Stomach (tissue), 9 donors: ENCODE measurements around the gene PGPEP1. TPM values are rescaled to one million over a fixed set of nuclear protein-coding genes. Genes with fewer than 3 reads are reported as not detected.

Source experiments
- DNase-seq, 2 donors: peaks; one replicate each; pipeline versions ENCODE4 v3.0.0 to v3.0.0-alpha.2; 2013 to 2019
- H3K27ac ChIP-seq, 5 donors: fragments of 200-600 bp in 4 of 5; sonication (generic) in 4 of 5; one replicate each; pipeline ENCODE4 v1.5.1; 2013 to 2019; ENCODE audit warnings: mild to moderate bottlenecking in 1 of 5, moderate library complexity in 1 of 5
- H3K27me3 ChIP-seq, 3 donors: fragments of 200-600 bp; sonication (generic); one replicate each; pipeline ENCODE4 v1.5.1; 2017 to 2019; ENCODE audit warnings: mixed run types in 1 of 3
- H3K36me3 ChIP-seq, 4 donors: fragments of 200-600 bp; sonication (generic); 1 replicate in 3 of 4; 2 replicates in 1 of 4; pipeline ENCODE4 v1.5.1; 2016 to 2019
- H3K4me1 ChIP-seq, 4 donors: fragments of 200-600 bp; sonication (generic); one replicate each; pipeline ENCODE4 v1.5.1; 2016 to 2019
- H3K4me3 ChIP-seq, 4 donors: fragments of 200-600 bp; sonication (generic) in 3 of 4; one replicate each; pipeline ENCODE4 v1.5.1; 2016 to 2019; ENCODE audit warnings: mild to moderate bottlenecking in 1 of 4
- H3K9me3 ChIP-seq, 4 donors: fragments of 200-600 bp; sonication (generic); one replicate each; pipeline ENCODE4 v1.5.1; 2016 to 2019
- EP300 ChIP-seq: sonication (generic); formaldehyde crosslinking; IDR thresholded peaks from one replicate; pipeline ENCODE4 v1.6.1; 2017; ENCODE audit warnings: antibody characterized with exemption
- POLR2A ChIP-seq, 4 donors: fragments of 450-650 bp; IDR thresholded peaks; one replicate each; pipeline ENCODE4 v1.6.1; 2016; ENCODE audit warnings: antibody characterized with exemption in 4 of 4, control low read depth in 2 of 4, mild to moderate bottlenecking in 1 of 4, moderate library complexity in 1 of 4
- POLR2AphosphoS5 ChIP-seq, 3 donors: sonication (generic); formaldehyde crosslinking; IDR thresholded peaks; one replicate each; pipeline ENCODE4 v1.6.1; 2016; ENCODE audit warnings: antibody characterized with exemption in 3 of 3
- WGBS, 5 donors: extraction: QIAGEN DNeasy Blood & Tissue Kit in 3 of 5; methylation state at CpG; one replicate each; pipeline versions ENCODE4 v1.1.5 to v1.1.7; 2013 to 2018; 5-methylcytosine and 5-hydroxymethylcytosine counted together
- intact Hi-C: fragments of 100-400 bp; cut with DNase I; formaldehyde crosslinking; loops from one replicate; pipeline ENCODE4 v1.15.1; 2023; ENCODE audit warnings: low total_unique reads
- polyA plus RNA-seq, 3 donors: library from polyadenylated mRNA; stranded (reverse); fragments of 200-250 nt; gene quantifications; one replicate each; pipeline ENCODE4 v1.2.3, GENCODE V29; 2013
- total RNA-seq, 5 donors: library from RNA; depleted of rRNA; stranded (reverse); fragments of >200 nt; gene quantifications; one replicate each; pipeline versions ENCODE4 v1.1.0 to v1.2.3, GENCODE V29; 2014 to 2016
- TF ChIP-seq, protein P1 (sequence below), 7 experiments: fragments of 450-650 bp in 4 of 7; fragments of 200-600 bp in 3 of 7; sonication (generic) in 3 of 7; IDR thresholded peaks; one replicate each; pipeline ENCODE4 v1.5.1; 2016 to 2019; ENCODE audit warnings: antibody characterized with exemption in 7 of 7, control low read depth in 2 of 7, mild to moderate bottlenecking in 1 of 7
- donor health status: healthy with polysubstance abuse.
- donor health status: Bipolar disorder and iron deficiency.
- donor health status: healthy.

PGPEP1 gene
- total and polyA plus RNA-seq, 8 donors: 8.0 to 58.9 (median 26.0) TPM

DNA sequence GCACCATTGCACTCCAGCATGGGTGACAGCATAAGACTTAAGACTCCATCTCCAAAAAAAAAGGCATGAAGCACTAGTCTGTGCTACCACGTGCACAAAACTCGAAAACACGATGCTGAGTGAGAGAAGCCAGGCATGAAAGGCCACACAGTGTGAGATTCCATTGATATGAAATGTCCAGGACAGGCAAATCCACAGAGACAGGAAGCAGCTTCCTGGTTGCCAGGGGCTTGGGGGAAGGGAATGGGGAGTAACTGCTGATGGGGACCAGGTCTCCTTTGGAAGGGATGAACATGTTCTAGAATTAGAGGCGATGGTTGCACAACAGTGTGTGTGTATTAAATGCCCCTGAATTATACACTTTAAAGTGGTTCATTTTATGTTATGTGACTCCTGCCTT lies 43.1 kb upstream of the PGPEP1 start:
- WGBS, 5 donors: 41 to 66% (median 61%) methylated on average over 4 of the region's 4 CpGs
- TF ChIP-seq, protein P1, sequence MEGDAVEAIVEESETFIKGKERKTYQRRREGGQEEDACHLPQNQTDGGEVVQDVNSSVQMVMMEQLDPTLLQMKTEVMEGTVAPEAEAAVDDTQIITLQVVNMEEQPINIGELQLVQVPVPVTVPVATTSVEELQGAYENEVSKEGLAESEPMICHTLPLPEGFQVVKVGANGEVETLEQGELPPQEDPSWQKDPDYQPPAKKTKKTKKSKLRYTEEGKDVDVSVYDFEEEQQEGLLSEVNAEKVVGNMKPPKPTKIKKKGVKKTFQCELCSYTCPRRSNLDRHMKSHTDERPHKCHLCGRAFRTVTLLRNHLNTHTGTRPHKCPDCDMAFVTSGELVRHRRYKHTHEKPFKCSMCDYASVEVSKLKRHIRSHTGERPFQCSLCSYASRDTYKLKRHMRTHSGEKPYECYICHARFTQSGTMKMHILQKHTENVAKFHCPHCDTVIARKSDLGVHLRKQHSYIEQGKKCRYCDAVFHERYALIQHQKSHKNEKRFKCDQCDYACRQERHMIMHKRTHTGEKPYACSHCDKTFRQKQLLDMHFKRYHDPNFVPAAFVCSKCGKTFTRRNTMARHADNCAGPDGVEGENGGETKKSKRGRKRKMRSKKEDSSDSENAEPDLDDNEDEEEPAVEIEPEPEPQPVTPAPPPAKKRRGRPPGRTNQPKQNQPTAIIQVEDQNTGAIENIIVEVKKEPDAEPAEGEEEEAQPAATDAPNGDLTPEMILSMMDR (IDR thresholded peaks at IDR 0.05): no peak
- peak in 1 of 3 donors; percentile 8 for TF ChIP-seq POLR2AphosphoS5 (IDR thresholded peaks at IDR 0.05)
- Histone ChIP-seq H3K36me3 (no peaks in the 10 kb centered on the region), H3K4me3 (no peak overlapping the region), H3K27me3 (no peaks in the 10 kb centered on the region), H3K4me1 (peaks cover 22 to 44% (median 32%) of the 10 kb centered on the region in 4 donors), H3K27ac (peak overlapping the region in 2 of 5 donors; percentile 14 to 61), H3K9me3 (no peaks in the 10 kb centered on the region)
- intact Hi-C loops: no loop called here
- DNase-seq: no peak

DNA sequence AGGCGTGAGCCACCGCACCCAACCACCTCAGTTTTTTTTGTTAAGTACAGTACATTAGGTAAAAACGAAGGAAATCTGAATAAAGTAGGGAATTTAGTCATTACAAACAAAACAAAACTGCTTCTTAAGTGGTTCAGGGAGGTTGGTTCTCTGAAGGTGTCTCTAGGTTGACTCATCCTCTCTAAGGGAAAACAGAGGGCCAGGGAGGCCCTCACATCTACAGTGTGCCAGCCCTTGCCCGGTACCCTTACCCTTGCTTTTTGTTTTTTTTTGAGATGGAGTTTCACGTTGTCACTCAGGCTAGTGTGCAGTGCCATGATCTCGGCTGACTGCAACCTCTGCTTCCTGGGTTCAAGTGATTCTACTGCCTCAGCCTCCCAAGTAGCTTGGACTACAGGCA lies 41.8 kb upstream of the PGPEP1 start:
- 72 to 85% (median 78%) methylated on average over 6 of the region's 6 CpGs for WGBS, 5 donors
- TF ChIP-seq, protein P1 (IDR thresholded peaks at IDR 0.05): no peak
- TF ChIP-seq POLR2A (IDR thresholded peaks at IDR 0.05) (no peak), POLR2AphosphoS5 (IDR thresholded peaks at IDR 0.05) (no peak), EP300 (no peak)
- no peak overlapping the region for H3K4me3 ChIP-seq
- intact Hi-C loops: no loop called here
- peak overlapping the region in 2 of 5 donors; percentile 54 to 98 for H3K27ac ChIP-seq
- H3K4me1 ChIP-seq: peaks cover 21 to 44% (median 33%) of the 10 kb centered on the region in 4 donors
- no peaks in the 10 kb centered on the region for H3K27me3 ChIP-seq
- no peak for DNase-seq
- no peaks in the 10 kb centered on the region for H3K9me3 ChIP-seq
- no peaks in the 10 kb centered on the region for H3K36me3 ChIP-seq

DNA sequence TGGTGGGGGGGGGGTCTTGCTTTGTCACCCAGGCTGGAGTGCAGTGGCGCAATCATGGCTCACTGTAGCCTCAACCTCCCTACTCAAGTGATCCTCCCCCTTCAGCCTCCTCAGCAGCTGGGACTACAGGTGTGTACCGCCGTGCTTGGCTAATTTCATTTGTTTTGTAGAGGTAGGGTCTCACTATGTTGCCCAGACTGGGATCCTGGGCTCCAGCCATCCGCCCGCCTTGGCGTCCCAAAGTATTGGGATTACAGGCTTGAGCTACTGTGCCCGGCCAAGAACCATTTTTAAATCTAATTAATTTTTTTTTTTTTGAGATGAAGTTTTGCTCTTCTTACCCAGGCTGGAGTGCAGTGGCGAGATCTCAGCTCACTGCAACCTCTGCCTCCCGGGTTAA lies 40.7 kb upstream of the PGPEP1 start:
- WGBS, 5 donors: 88 to 97% (median 96%) methylated on average over 9 of the region's 9 CpGs
- no peak for DNase-seq
- TF ChIP-seq EP300: no peak
- TF ChIP-seq, protein P1 (IDR thresholded peaks at IDR 0.05): no peak
- no peak for TF ChIP-seq POLR2A (IDR thresholded peaks at IDR 0.05)
- TF ChIP-seq POLR2AphosphoS5 (IDR thresholded peaks at IDR 0.05): no peak
- H3K27me3 ChIP-seq: no peaks in the 10 kb centered on the region
- H3K27ac ChIP-seq: peak overlapping the region in 2 of 5 donors; percentile 97 to 98
- no peaks in the 10 kb centered on the region for H3K9me3 ChIP-seq
- H3K4me3 ChIP-seq: no peak overlapping the region
- peaks cover 29 to 48% (median 40%) of the 10 kb centered on the region in 4 donors for H3K4me1 ChIP-seq
- H3K36me3 ChIP-seq: no peaks in the 10 kb centered on the region
- intact Hi-C loops: no loop called here

DNA sequence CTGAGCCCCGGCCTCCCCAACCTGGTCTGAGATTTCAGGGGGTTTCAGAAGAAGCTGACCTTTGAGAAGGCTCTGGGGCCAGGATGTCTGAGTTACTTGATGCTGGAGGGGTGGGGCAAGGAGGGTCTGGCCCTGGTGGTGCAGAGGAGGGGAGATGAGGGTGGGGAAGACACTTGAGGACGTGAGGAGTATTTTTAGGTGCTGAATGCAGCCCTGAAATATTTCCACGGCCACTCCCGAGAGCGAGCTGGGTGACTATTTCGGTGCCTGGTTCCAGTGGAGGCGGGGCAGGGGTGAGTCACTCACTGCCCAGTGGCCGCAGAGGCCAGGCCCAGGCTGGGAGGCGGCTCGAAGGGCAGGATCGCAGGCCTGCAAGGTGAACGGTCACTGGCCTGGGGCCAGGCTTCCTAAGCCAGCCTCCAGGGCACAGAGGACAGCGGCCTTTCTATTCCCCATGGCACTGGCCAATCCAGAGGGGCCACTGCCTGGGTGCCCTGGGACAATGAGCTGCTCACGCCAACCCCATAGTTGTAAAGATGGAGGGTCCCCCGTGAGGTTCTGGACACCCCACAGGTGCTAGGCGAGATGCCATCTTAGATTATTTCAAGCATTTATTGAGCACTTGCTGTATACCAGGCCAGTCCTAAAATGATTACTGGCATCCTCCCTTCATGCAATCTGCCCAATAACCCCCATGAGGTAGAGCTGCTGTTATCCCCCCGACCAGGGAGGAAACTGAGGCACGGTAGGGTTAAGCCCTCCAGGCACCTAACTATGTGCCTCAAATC lies 39.3 kb upstream of the PGPEP1 start:
- Histone ChIP-seq H3K4me1 (peaks cover 43 to 63% (median 54%) of the 10 kb centered on the region in 4 donors), H3K27me3 (no peaks in the 10 kb centered on the region), H3K4me3 (no peak overlapping the region), H3K36me3 (no peaks in the 10 kb centered on the region), H3K9me3 (no peaks in the 10 kb centered on the region), H3K27ac (peak overlapping the region; percentile 47 to 98 (median 97))
- 39 to 68% (median 43%) methylated on average over 5 to 18 of the region's 18 CpGs for WGBS, 5 donors
- intact Hi-C loops: no loop called here
- TF ChIP-seq POLR2A (IDR thresholded peaks at IDR 0.05) (no peak), POLR2AphosphoS5 (IDR thresholded peaks at IDR 0.05) (peak in 2 of 3 donors; percentile 41 to 83)
- peak; percentile 72 to 86 for DNase-seq

DNA sequence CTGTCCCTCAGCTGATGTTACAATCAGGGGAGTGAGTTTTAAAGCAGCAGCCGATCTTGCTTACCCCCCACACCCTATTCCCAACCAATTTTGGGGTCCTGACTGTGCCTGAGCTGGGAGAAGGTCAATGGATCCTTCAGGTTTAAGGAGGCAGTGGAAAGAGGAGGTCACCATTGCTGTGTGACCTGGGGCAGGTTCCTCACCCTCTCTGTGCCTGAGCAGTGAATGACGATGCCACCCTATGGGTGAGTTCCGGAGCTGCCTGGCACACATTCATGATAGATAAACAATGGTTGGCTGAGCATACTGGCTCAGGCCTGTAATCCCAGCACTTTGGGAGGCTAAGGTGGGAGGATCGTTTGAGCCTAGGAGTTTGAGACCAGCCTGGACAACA lies 38.7 kb upstream of the PGPEP1 start:
- DNase-seq: no peak
- intact Hi-C loops: no loop called here
- Histone ChIP-seq H3K4me1 (peaks cover 47 to 68% (median 60%) of the 10 kb centered on the region in 4 donors), H3K27ac (peak overlapping the region in 4 of 5 donors; percentile 96 to 98 (median 98)), H3K4me3 (no peak overlapping the region), H3K9me3 (no peaks in the 10 kb centered on the region), H3K27me3 (no peaks in the 10 kb centered on the region), H3K36me3 (peaks cover 0 to 5% (median 1%) of the 10 kb centered on the region in 4 donors)
- TF ChIP-seq POLR2A (IDR thresholded peaks at IDR 0.05): no peak
- no peak for TF ChIP-seq EP300
- TF ChIP-seq POLR2AphosphoS5 (IDR thresholded peaks at IDR 0.05): no peak
- TF ChIP-seq, protein P1 (IDR thresholded peaks at IDR 0.05): no peak
- 34 to 59% (median 54%) methylated on average over 4 of the region's 4 CpGs for WGBS, 5 donors
